SK-N-MC (cell line): ENCODE data around the gene NINJ1.
"Not testable (repeated sequence)": the region's sequence is repeated elsewhere in the genome, so short reads cannot be mapped to it uniquely, and the experiment has no call there.

Experiments used
- DNase-seq: peaks from one replicate; pipeline ENCODE4 v3.0.0-alpha.2; 2011; ENCODE audit warnings: low read depth, low spot score
- H3K27ac ChIP-seq: fragments of 200-600 bp; sonication (generic); 2 replicates; pipeline ENCODE4 v1.5.1; 2016; ENCODE audit warnings: mixed run types
- H3K36me3 ChIP-seq: fragments of 200-600 bp; sonication (generic); 2 replicates; pipeline ENCODE4 v1.6.1; 2017; ENCODE audit warnings: antibody characterized with exemption, low read length, mixed read lengths; ENCODE audit not compliant: insufficient read depth
- H3K4me3 ChIP-seq: fragments of 200-600 bp; sonication (generic); 2 replicates; pipeline ENCODE4 v1.5.1; 2016
- H3K9ac ChIP-seq: fragments of 200-600 bp; sonication (generic); 2 replicates; pipeline ENCODE4 v1.8.0; 2017; ENCODE audit warnings: mixed run types, mixed read lengths; ENCODE audit not compliant: insufficient read length
- H3K9me3 ChIP-seq: fragments of 200-600 bp; sonication (generic); 2 replicates; pipeline ENCODE4 v1.6.1; 2017; ENCODE audit warnings: low read depth, mild to moderate bottlenecking, antibody characterized with exemption, low read length, moderate library complexity, mixed read lengths
- EZH2 ChIP-seq: fragments of 200-600 bp; sonication (generic); IDR thresholded peaks from one replicate; pipeline ENCODE4 v1.6.1; 2017; ENCODE audit warnings: antibody characterized with exemption
- FOXP2 ChIP-seq: optimal IDR thresholded peaks from 2 replicates; pipeline ENCODE3; 2011; ENCODE audit warnings: mild to moderate bottlenecking, moderate library complexity; ENCODE audit not compliant: insufficient read depth; ENCODE audit errors: extremely low read length, control extremely low read depth
- POLR2AphosphoS5 ChIP-seq: IDR thresholded peaks from 2 replicates; pipeline ENCODE4 v1.6.1; 2012; ENCODE audit warnings: mild to moderate bottlenecking, low read depth, low read length, borderline replicate concordance

Gene NINJ1

GRCh38 chr9:93151097-93151784 is 17.2 kb upstream of the NINJ1 start:
- no peak for DNase-seq
- Histone ChIP-seq H3K27ac (no peak overlapping the region), H3K9me3 (no peaks in the 10 kb centered on the region), H3K9ac (no peak overlapping the region), H3K4me3 (no peak overlapping the region), H3K36me3 (no peaks in the 10 kb centered on the region)
- TF ChIP-seq EZH2 (no peak), FOXP2 (no peak), POLR2AphosphoS5 (no peak)

DNA sequence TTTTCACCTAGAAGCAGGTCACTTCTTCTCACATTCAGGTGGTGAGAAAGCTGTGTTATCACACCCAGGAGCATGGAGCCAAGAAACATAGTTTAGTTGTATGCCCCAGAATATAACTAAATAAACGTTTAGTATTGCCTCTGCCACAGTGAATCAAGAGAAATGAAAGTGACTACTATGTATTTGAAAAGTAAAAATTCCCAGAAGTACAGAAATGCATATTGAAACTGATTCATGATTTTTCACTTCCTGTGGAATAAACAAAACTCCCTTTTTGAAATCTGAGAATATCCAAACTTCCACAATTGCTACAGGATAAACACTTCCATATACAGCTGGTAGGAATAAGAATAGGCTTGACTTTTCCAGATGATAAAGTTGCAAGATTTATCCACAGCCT is 15.3 kb upstream of the NINJ1 start:
- H3K27ac ChIP-seq: no peak overlapping the region
- H3K36me3 ChIP-seq: no peaks in the 10 kb centered on the region
- H3K4me3 ChIP-seq: no peak overlapping the region
- no peak overlapping the region for H3K9ac ChIP-seq
- H3K9me3 ChIP-seq: no peaks in the 10 kb centered on the region
- DNase-seq: no peak
- no peak for TF ChIP-seq FOXP2
- no peak for TF ChIP-seq POLR2AphosphoS5

DNA sequence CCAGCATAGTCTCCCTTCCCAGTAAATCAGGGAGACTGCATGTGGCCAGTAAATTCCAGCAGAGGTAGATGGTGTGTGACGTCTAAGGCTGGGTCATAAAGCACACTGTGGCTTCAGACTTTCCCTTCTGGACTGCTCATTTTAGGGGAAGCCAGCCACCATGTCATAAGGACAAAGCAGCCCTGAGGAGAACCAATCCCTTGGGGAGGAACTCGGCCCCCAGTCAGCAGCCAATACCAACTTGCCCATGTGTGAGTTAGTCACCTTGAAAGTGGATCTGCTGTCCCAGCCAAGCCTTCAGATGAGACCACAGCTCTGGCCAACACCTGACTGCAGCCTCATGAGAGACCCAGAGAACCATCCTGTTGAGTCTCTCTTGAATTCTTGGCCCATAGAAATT is 14.7 kb upstream of the NINJ1 start:
- Histone ChIP-seq H3K4me3 (no peak overlapping the region), H3K9me3 (no peaks in the 10 kb centered on the region), H3K36me3 (no peaks in the 10 kb centered on the region), H3K9ac (no peak overlapping the region), H3K27ac (no peak overlapping the region)
- TF ChIP-seq EZH2 (no peak), POLR2AphosphoS5 (no peak), FOXP2 (no peak)
- DNase-seq: no peak

GRCh38 chr9:93147632-93148031 is 13.6 kb upstream of the NINJ1 start:
- H3K36me3 ChIP-seq: no peaks in the 10 kb centered on the region
- H3K27ac ChIP-seq: no peak overlapping the region
- no peak for DNase-seq

DNA sequence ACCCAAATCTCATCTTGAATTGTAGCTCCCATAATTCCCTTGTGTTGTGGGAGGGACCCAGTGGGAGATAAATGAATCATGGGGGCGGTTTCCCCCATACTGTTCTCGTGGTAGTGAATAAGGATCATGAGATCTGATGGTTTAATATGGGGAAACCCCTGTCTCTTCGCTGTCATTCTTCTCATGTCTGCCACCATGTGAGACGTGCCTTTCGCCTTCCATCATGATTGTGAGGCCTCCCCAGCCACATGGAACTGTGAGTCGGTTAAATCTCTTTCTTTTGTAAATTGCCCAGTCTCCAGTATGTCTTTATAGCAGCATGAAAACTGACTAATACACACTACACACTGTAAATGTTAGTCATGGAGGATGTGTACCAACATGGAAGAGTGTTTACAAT is 12.6 kb upstream of the NINJ1 start:
- not testable (repeated sequence) for H3K27ac ChIP-seq, H3K9ac ChIP-seq, H3K4me3 ChIP-seq, DNase-seq, H3K36me3 ChIP-seq, H3K9me3 ChIP-seq

More at GRCh38 chr9:93147632-93148031, 13.6 kb upstream of the NINJ1 start:
- no peak for TF ChIP-seq FOXP2
- no peak for TF ChIP-seq EZH2
- no peak for TF ChIP-seq POLR2AphosphoS5
- no peak overlapping the region for H3K9ac ChIP-seq
- no peak overlapping the region for H3K4me3 ChIP-seq
- H3K9me3 ChIP-seq: no peaks in the 10 kb centered on the region

DNA sequence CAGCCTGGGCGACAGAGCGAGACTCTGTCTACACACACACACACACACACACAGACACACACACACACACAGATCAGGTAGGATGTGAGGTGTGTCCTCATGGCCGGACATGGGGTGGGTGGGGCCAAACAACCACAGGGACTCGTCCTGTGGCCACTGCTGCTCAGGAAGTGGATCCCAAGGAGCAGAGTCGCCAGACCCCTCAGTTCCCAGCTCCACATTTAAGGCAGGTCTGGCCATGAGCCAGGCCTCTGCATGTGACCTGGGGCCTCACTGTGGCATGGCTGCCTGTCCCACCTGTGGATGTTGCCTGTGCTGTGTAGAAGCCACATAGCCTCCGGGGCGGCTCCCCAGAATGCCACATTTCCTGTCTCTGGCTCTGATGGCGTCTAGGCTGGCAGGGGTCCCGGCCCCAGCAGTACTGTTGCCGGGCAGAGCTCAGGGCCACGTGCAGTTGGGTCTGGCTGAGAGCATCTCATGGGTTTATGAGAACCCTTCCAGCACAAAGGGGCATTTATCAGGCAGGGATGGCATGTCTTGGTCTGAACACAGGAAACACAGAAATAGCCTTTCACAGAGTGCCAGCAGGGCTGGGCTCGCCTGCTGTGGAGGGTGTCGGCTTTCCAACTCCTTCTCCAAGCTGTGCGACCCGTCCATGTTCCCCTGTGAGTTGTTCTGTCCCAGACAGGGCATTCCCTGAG is 9.9 kb upstream of the NINJ1 start:
- Histone ChIP-seq H3K9ac (no peak overlapping the region), H3K36me3 (no peaks in the 10 kb centered on the region), H3K27ac (no peak overlapping the region), H3K4me3 (no peak overlapping the region), H3K9me3 (no peaks in the 10 kb centered on the region)
- DNase-seq: no peak
- no peak for TF ChIP-seq FOXP2
- TF ChIP-seq EZH2: no peak
- no peak for TF ChIP-seq POLR2AphosphoS5

DNA sequence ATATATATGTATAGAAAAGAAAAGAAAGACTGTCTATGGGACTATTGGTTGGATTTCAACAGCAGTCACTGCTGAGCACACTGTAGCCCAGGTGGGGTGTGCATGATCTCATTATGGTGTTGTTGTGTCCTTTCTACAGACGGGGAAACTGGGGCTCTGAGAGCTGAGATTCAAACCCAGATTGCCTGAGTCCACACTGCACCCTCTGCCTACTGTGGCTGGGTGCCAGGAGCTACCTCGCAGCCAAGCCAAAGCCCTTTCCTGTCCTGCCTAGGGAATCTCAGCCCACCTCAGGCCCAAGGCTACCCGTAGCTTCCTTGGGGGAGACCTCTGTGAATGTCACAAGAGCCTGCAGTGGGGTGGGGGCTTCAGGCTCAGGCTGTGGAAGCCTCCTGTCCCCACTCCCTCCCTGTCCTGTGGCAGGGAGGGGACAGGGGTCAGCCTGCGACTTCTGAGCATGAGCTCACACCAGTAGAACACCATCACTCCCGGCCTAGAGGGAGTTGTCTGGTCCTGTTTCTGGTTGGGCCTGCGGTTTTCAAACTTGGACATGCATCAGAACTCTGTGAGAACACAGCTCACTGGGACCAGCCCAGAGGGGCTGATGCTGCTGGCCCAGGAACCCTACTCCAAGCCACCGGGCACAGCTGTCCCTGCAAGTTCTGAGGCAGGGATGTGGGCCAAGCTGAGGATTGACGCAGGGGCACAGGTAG is 7.9 kb upstream of the NINJ1 start:
- no peak overlapping the region for H3K4me3 ChIP-seq
- TF ChIP-seq EZH2: no peak
- no peak for TF ChIP-seq FOXP2
- no peak for TF ChIP-seq POLR2AphosphoS5
- no peak overlapping the region for H3K9ac ChIP-seq
- no peaks in the 10 kb centered on the region for H3K9me3 ChIP-seq
- DNase-seq: no peak
- H3K36me3 ChIP-seq: no peaks in the 10 kb centered on the region
- H3K27ac ChIP-seq: no peak overlapping the region

DNA sequence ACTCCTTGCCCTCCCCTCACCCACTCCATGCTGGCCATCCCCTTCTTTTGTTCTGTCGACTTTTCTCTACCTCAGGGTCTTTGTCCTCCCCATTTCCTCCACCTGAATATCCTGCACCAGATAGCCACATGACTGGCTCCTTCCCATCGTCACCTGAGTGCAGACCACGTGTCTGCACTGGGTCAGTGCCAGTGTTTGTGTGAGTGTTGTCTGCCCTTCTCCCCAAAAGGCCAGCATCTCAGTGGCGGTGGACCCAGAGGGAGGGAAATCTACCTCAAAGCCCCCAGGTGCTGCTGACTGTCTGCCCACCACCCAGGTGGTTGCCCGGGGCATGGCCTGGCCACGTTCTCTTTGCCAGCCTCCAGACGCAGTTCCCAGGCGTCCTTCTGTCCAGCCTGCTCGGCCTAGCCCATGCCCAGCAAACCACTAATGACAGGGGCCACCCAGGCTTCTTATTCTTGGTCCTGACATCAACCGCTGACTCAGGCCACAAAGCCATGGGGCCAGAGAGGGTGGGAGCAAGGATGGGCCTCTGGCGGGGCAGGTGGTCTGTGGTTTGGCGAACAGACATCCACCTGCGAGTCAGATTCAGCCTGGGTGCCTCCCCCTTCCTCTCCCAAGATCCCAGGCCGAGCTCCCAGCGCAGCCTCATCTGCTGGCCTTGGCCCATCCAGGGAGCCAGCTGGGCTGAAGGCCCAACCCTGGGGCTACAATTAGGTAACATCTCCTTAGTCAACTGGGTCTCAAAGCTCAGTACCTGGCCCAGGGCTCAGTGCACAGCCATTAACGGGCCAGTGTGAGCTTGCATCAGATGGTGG is 5.5 kb upstream of the NINJ1 start:
- Histone ChIP-seq H3K9ac (no peak overlapping the region), H3K27ac (no peak overlapping the region), H3K9me3 (no peaks in the 10 kb centered on the region), H3K4me3 (no peak overlapping the region), H3K36me3 (no peaks in the 10 kb centered on the region)
- DNase-seq: no peak
- TF ChIP-seq FOXP2: no peak
- TF ChIP-seq EZH2: no peak
- TF ChIP-seq POLR2AphosphoS5: no peak
